ENCODE data around the gene MDN1.

- TF ChIP-seq EZH2 (IDR thresholded peaks at IDR 0.05; ENCODE audit: borderline replicate concordance, low read length) (no peak), CTCF (conservative IDR thresholded peaks at IDR 0.05 in 1 of 2, IDR thresholded peaks at IDR 0.05 in 1 of 2; ENCODE audit: extremely low read depth in 1 of 2, insufficient read depth in 1 of 2, low read depth in 1 of 2, low read length in 2 of 2) (peak; percentile 50 to 56)
These were observed 26.7 kb downstream of the MDN1 start for GRCh38 chr6:89792881-89793280.

Measured in mammary epithelial cell (primary cell).